ENCODE data around the gene SPDYE6.
"Not testable (repeated sequence)": the region's sequence is repeated elsewhere in the genome, so short reads cannot be mapped to it uniquely, and the experiment has no call there.

Gene SPDYE6

GRCh38 chr7:102387064-102387463 is 30.8 kb upstream of the SPDYE6 start:
- Histone ChIP-seq H3K36me3 (replicated peaks; ENCODE audit: insufficient read depth, low read length) (no peaks in the 10 kb centered on the region), H2AFZ (ENCODE audit: low read length) (no peak overlapping the region), H3K27me3 (replicated peaks; ENCODE audit: insufficient read depth, low read length) (no peaks in the 10 kb centered on the region), H3K27ac (ENCODE audit: low read length) (no peak overlapping the region), H3K4me2 (ENCODE audit: low read depth, low read length) (no peak overlapping the region), H3K9me3 (replicated peaks; ENCODE audit: insufficient read depth, low read length) (no peaks in the 10 kb centered on the region), H3K79me2 (ENCODE audit: low read length) (peaks cover 18% of the 10 kb centered on the region), H3F3A (ENCODE audit: insufficient read depth, low read length) (peaks cover 8% of the 10 kb centered on the region), H4K20me1 (ENCODE audit: insufficient read depth, low read length) (no peaks in the 10 kb centered on the region), H3K9ac (ENCODE audit: low read length) (no peak overlapping the region), H3K4me3 (ENCODE audit: low read length) (no peak overlapping the region), H3K4me1 (ENCODE audit: low read length) (peaks cover 18% of the 10 kb centered on the region), H3K9me2 (replicated peaks; ENCODE audit: insufficient read depth, low read length) (no peaks in the 10 kb centered on the region)
- DNase-seq = no peak
- TF ChIP-seq EZH2phosphoT487 (IDR thresholded peaks at IDR 0.05; ENCODE audit: low read length) (no peak), CTCF (IDR thresholded peaks at IDR 0.05; ENCODE audit: low read length) (no peak), EZH2 (optimal IDR thresholded peaks at IDR 0.05; ENCODE audit: low read depth, low read length) (no peak)

- not testable (repeated sequence) for H3K27me3 ChIP-seq (replicated peaks; ENCODE audit: insufficient read depth, low read length); H3K79me2 ChIP-seq (ENCODE audit: low read length); H3K9me2 ChIP-seq (replicated peaks; ENCODE audit: insufficient read depth, low read length); H3K27ac ChIP-seq (ENCODE audit: low read length); H3K9ac ChIP-seq (ENCODE audit: low read length); H4K20me1 ChIP-seq (ENCODE audit: insufficient read depth, low read length); DNase-seq; H3K36me3 ChIP-seq (replicated peaks; ENCODE audit: insufficient read depth, low read length); H3K4me1 ChIP-seq (ENCODE audit: low read length); H2AFZ ChIP-seq (ENCODE audit: low read length); H3K4me3 ChIP-seq (ENCODE audit: low read length); H3K9me3 ChIP-seq (replicated peaks; ENCODE audit: insufficient read depth, low read length); H3K4me2 ChIP-seq (ENCODE audit: low read depth, low read length); H3F3A ChIP-seq (ENCODE audit: insufficient read depth, low read length)
Observed at GRCh38 chr7:102381696-102382425, 25.6 kb upstream of the SPDYE6 start.

- not testable (repeated sequence) for H3K27me3 ChIP-seq (replicated peaks; ENCODE audit: insufficient read depth, low read length); H3K4me1 ChIP-seq (ENCODE audit: low read length); H3K9ac ChIP-seq (ENCODE audit: low read length); H4K20me1 ChIP-seq (ENCODE audit: insufficient read depth, low read length); H3F3A ChIP-seq (ENCODE audit: insufficient read depth, low read length); H2AFZ ChIP-seq (ENCODE audit: low read length); H3K4me3 ChIP-seq (ENCODE audit: low read length); H3K36me3 ChIP-seq (replicated peaks; ENCODE audit: insufficient read depth, low read length); DNase-seq; H3K4me2 ChIP-seq (ENCODE audit: low read depth, low read length); H3K9me2 ChIP-seq (replicated peaks; ENCODE audit: insufficient read depth, low read length); H3K79me2 ChIP-seq (ENCODE audit: low read length); H3K27ac ChIP-seq (ENCODE audit: low read length); H3K9me3 ChIP-seq (replicated peaks; ENCODE audit: insufficient read depth, low read length)
Observed at GRCh38 chr7:102380837-102381236, 24.6 kb upstream of the SPDYE6 start.

GRCh38 chr7:102376964-102377466 is 20.8 kb upstream of the SPDYE6 start:
- H3K9ac ChIP-seq (ENCODE audit: low read length) = no peak overlapping the region
- H3K4me3 ChIP-seq (ENCODE audit: low read length) = no peak overlapping the region
- no peak for TF ChIP-seq EZH2phosphoT487 (IDR thresholded peaks at IDR 0.05; ENCODE audit: low read length)
- no peak for DNase-seq
- H3K4me2 ChIP-seq (ENCODE audit: low read depth, low read length) = no peak overlapping the region
- H2AFZ ChIP-seq (ENCODE audit: low read length) = no peak overlapping the region
- H3K9me2 ChIP-seq (replicated peaks; ENCODE audit: insufficient read depth, low read length) = no peaks in the 10 kb centered on the region
- no peaks in the 10 kb centered on the region for H3K9me3 ChIP-seq (replicated peaks; ENCODE audit: insufficient read depth, low read length)
- peaks cover 25% of the 10 kb centered on the region for H3K79me2 ChIP-seq (ENCODE audit: low read length)
- H3K27ac ChIP-seq (ENCODE audit: low read length) = no peak overlapping the region
- H3K36me3 ChIP-seq (replicated peaks; ENCODE audit: insufficient read depth, low read length) = peaks cover 7% of the 10 kb centered on the region; the same call in 1 of the 2 replicates
- H4K20me1 ChIP-seq (ENCODE audit: insufficient read depth, low read length) = no peaks in the 10 kb centered on the region
- no peaks in the 10 kb centered on the region for H3K4me1 ChIP-seq (ENCODE audit: low read length)
- H3K27me3 ChIP-seq (replicated peaks; ENCODE audit: insufficient read depth, low read length) = no peaks in the 10 kb centered on the region
- no peaks in the 10 kb centered on the region for H3F3A ChIP-seq (ENCODE audit: insufficient read depth, low read length)

GRCh38 chr7:102372796-102373195 is 16.6 kb upstream of the SPDYE6 start:
- H3K4me2 ChIP-seq (ENCODE audit: low read depth, low read length); DNase-seq; H3F3A ChIP-seq (ENCODE audit: insufficient read depth, low read length); H3K9me2 ChIP-seq (replicated peaks; ENCODE audit: insufficient read depth, low read length); H3K9me3 ChIP-seq (replicated peaks; ENCODE audit: insufficient read depth, low read length); H3K4me1 ChIP-seq (ENCODE audit: low read length); H3K27me3 ChIP-seq (replicated peaks; ENCODE audit: insufficient read depth, low read length); H2AFZ ChIP-seq (ENCODE audit: low read length); H3K9ac ChIP-seq (ENCODE audit: low read length); H3K27ac ChIP-seq (ENCODE audit: low read length); H3K4me3 ChIP-seq (ENCODE audit: low read length); H3K36me3 ChIP-seq (replicated peaks; ENCODE audit: insufficient read depth, low read length); H4K20me1 ChIP-seq (ENCODE audit: insufficient read depth, low read length): not testable (repeated sequence)
- H3K79me2 ChIP-seq (ENCODE audit: low read length) = peaks cover 46% of the 10 kb centered on the region

- not testable (repeated sequence) for H3K27ac ChIP-seq (ENCODE audit: low read length); H3K9me2 ChIP-seq (replicated peaks; ENCODE audit: insufficient read depth, low read length); H4K20me1 ChIP-seq (ENCODE audit: insufficient read depth, low read length); H3K4me1 ChIP-seq (ENCODE audit: low read length); H3K36me3 ChIP-seq (replicated peaks; ENCODE audit: insufficient read depth, low read length); H3K9me3 ChIP-seq (replicated peaks; ENCODE audit: insufficient read depth, low read length); DNase-seq; H2AFZ ChIP-seq (ENCODE audit: low read length); H3K9ac ChIP-seq (ENCODE audit: low read length); H3K27me3 ChIP-seq (replicated peaks; ENCODE audit: insufficient read depth, low read length); H3F3A ChIP-seq (ENCODE audit: insufficient read depth, low read length); H3K4me2 ChIP-seq (ENCODE audit: low read depth, low read length); H3K4me3 ChIP-seq (ENCODE audit: low read length)
- H3K79me2 ChIP-seq (ENCODE audit: low read length) = peaks cover 54% of the 10 kb centered on the region
Observed at GRCh38 chr7:102370038-102370437, 13.8 kb upstream of the SPDYE6 start.

- H2AFZ ChIP-seq (ENCODE audit: low read length); H3F3A ChIP-seq (ENCODE audit: insufficient read depth, low read length); H3K36me3 ChIP-seq (replicated peaks; ENCODE audit: insufficient read depth, low read length); H3K27me3 ChIP-seq (replicated peaks; ENCODE audit: insufficient read depth, low read length); H3K9me3 ChIP-seq (replicated peaks; ENCODE audit: insufficient read depth, low read length); DNase-seq; H3K9ac ChIP-seq (ENCODE audit: low read length); H3K4me2 ChIP-seq (ENCODE audit: low read depth, low read length); H4K20me1 ChIP-seq (ENCODE audit: insufficient read depth, low read length); H3K9me2 ChIP-seq (replicated peaks; ENCODE audit: insufficient read depth, low read length); H3K4me1 ChIP-seq (ENCODE audit: low read length); H3K4me3 ChIP-seq (ENCODE audit: low read length); H3K27ac ChIP-seq (ENCODE audit: low read length): not testable (repeated sequence)
- H3K79me2 ChIP-seq (ENCODE audit: low read length) = peaks cover 39% of the 10 kb centered on the region
Observed at GRCh38 chr7:102365390-102365789, 9.1 kb upstream of the SPDYE6 start.

Data from MM.1S (cell line).